ENCODE measurements around the gene CPSF4L.

The CPSF4L gene

DNA sequence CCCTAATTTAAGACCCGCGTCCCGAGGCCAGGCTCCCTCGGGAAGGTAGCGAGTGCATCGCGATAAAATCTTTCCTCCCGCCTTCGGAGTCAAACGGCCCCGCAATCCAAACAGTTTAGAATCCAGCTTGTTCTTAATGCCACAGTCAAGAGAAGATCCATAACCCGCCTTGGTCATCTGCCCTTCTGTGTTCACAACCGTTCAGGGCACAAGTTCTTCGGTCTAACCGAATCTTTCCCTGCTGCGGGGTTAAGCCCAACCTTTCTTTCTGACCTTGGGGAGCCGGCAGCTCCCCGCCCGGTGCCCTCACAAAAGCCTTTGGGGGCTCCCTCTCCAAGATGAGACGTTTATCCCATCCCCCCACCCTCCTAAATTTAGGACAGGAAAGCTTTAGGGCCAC lies 30.3 kb downstream of the CPSF4L start:
- DNase-seq: peak in 1 of 2 experiments; percentile 26

DNA sequence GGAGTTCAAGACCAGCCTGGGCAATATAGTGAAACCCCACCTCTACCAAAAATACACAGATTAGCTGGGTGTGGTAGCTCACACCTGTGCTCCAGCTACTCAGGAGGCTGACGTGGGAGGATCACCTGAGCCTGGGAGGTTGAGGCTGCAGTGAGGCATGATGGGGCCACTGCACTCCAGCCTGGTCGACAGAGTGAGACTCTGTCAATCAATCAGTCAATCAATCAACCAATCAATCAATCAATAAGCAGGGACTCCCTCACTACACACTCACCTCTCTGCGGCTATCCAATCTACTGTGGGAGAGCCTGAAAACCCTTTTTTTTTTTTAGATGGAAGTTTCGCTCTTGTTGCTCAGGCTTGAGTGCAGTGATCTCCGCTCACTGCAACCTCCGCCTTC lies 31.6 kb downstream of the CPSF4L start:
- DNase-seq: no peak

DNA sequence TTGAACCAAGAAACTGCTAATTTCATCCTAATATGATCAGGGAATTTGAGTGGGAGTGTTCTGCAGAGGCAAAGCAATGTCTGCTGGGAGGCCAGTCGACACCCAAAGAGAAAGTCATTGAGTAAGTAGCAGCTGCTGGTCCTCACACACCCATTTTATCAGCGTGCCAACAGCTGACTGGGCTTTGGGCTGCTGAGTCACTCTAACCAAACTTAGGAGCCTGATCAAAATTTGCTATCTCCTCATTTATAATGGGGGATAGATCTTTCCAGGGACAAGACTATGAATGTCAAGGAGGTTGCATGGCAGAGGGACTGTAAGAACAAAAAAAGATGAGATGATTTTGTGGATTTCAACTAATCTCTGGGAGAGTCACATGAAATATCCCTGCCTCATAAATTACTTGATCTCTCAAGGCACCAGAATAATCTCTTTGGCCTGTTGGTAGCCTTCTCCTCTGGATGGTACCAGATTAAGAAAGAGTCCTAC lies 32.9 kb downstream of the CPSF4L start:
- DNase-seq: peak in 1 of 2 experiments; percentile 51

GRCh38 chr17:73227944-73228343 lies 33.7 kb downstream of the CPSF4L start:
- no peak for DNase-seq

DNA sequence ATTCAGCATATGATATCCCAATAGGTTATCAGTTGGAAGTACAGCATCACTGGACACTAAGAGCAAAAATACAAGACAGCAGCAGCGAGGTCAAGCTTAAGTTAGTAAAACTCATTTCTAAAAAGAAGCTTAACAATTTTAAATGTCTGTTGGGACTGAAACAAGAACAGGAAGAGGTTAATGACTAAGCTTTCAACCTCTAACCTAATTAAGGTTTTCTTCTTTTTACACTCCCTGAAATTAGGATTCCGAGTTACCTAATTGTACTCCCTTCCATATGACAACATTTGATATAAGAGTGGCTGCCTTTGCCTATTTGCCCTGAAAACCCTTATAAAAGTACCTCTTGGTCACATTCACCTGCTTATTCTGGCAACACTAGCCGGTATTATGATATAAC lies 34.3 kb downstream of the CPSF4L start:
- no peak for DNase-seq

- DNase-seq: no peak
Observed at GRCh38 chr17:73226556-73227172, 35.0 kb downstream of the CPSF4L start.

- no peak for DNase-seq
Observed at GRCh38 chr17:73224663-73225305, 36.9 kb downstream of the CPSF4L start.

DNA sequence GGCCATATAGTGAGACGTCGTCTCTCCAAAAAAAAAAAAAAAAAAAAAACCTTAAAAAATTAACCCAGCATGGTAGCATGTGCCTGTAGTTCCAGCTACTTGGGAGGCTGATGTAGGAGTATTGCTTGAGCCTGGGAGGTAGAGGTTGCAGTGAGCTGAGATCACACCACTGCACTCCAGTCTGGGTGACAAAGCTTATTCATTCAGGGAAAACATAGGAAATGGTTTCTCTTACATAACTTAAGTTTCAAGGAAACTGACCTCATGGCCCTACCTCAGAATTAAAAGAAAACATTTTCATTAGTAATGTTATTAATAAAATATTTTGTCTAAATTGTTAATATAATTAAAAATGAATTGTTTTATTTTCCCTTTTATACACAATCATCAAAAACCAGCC lies 37.4 kb downstream of the CPSF4L start:
- DNase-seq: no peak

DNA sequence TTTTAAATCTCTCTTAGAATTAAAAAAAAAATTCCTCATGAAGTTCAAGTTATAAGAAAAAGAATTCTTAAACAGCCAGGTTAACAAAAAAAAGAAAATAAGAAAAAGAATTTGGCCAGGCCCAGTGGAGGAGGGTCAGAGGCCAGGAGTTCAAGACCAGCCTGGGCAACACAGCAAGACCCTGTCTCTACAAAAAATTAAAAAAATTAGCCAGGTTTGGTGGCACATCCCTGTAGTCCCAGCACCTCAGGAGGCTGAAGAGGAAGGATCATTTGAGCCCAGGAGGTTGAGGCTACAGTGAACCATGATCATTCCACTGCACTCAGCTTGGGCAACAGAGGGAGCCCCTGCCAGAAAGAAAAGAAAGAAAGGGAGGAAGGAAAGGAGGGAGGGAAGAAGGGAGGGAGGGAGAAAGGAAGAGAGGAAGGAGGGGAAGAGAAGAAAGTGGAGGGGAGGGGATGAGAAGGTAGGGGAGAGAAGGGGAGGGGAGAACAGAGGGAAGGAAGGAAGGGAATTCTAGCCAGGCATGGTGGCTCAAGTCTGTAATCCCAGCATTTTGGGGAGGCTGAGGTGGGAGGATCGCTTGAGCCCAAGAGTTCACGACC lies 38.0 kb downstream of the CPSF4L start:
- no peak for DNase-seq

DNA sequence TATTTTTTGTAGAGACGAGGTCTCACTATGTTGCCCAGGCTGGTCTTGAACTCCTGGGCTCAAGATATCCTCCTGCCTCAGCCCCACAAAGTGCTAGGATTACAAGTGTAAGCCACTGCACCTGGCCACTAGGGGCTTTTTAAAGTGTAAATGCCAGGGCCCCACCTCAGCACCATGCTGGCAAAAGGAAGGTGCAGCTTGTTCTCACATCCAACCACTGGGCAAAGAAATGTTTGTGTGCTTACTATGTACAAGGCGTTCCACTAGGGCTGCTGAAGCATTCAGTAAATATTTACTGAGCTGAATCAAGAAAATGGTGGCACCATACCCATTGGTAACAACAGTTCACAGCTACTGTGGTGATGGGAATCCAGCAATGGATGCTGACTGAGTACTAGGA lies 46.2 kb downstream of the CPSF4L start:
- DNase-seq: no peak

DNA sequence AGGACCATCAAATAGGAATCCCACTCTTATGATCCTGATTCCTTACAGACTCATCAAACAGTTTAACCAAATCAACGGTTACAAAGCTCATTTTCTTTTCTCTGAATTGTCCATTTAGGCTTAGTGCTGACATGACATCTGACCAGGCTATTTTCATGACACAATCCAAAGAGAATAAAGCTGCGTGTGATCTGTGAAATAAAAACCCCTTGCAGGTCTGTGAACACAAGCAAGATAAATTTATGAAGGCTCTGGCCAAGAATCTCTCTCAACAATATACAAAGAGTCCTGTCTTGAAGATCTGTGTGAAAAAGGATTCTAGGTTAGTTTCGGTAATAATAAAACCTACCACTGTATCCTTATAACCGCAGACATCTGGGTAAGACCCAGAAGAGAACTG lies 46.8 kb downstream of the CPSF4L start:
- DNase-seq: no peak

GRCh38 chr17:73214008-73214407 lies 47.7 kb downstream of the CPSF4L start:
- no peak for DNase-seq

GRCh38 chr17:73211745-73212144 lies 49.9 kb downstream of the CPSF4L start:
- DNase-seq: no peak

DNA sequence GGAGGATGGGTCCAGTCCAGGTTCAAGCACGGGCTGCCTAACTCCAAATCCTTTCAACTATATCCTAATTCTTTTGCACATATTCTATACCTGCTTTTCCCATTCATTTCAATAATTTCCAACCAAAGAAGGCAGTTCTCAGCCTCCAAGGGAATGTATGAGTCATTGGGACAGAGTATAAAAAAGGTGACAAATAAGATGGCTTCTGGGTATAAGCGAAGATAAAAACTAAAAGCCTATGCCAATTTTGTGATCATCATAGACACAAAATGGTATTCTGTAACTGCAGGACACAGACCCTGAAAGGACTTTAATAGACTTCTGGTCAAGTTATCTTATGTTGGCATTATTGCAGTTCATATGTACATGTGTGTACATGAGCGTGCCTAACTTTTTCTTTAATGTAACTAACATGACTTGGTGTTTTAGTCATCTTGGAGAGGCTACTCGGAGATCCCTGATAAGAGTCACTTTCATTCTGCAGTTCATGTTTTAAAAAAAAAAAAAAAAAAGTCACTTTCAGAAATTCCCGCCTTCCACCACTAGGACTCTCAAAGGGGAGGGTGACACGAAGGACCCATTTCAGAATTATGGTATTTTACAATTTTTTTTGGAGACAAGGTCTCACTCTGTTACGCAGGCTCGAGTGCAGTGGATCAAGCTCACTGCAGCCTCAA lies 51.5 kb downstream of the CPSF4L start:
- DNase-seq: no peak

- DNase-seq: no peak
Observed at GRCh38 chr17:73209436-73209835, 52.2 kb downstream of the CPSF4L start.

GRCh38 chr17:73208139-73208827 lies 53.4 kb downstream of the CPSF4L start:
- DNase-seq: no peak

DNA sequence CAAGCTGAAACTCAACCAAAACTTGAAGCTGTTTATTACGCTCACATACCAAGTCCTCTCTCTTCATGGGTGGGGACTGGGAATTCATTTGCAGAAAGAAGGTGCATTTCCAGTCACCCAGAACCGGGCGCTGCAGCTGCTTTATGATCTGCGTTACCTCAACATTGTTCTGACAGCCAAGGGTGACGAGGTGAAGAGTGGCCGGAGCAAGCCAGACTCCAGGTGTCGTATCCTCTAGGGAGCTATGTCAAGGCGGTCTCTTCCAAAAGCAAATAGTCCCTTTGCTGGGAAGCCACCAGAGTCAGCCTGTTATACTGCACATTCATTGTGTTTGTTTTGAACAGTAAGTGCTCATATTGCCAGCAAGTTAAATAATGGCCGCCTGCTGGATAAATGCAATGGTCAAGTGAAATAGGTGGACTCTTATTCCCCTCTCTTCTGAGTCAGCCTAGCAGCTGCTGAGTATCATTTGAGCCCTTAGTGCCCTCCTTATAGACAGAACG lies 56.2 kb downstream of the CPSF4L start:
- DNase-seq: no peak

GRCh38 chr17:73203788-73204479 lies 57.7 kb downstream of the CPSF4L start:
- DNase-seq: no peak

DNA sequence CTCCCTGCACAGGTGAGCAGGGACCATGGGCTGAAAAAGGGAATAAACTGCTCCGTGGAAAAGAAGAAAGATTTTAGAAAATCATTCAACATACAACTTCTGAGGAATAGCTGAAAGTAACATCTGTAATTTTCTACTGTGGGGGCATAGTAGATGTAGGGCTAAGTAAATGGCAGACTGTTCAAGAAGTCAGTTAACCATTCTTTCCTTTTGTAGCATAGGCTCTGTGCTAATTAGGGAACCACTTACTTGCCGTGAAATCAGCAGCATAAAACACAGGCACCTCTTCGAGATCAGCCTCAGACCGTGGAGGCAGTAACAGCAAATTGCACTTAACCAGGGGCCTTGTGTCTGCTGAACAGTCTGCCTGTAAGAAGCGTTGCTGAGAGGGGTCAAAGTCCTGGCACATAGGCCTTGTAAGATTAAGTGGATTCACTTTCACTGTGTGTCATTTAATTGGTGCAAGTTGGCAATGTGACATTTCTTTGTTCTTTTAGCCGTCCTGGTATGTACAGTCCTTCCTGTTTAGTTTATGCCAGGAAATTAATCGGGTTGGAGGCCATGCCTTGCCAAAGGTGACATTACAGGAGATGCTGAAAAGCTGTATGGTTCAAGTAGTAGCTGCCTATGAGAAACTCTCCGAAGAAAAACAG lies 58.4 kb downstream of the CPSF4L start:
- DNase-seq: no peak

DNA sequence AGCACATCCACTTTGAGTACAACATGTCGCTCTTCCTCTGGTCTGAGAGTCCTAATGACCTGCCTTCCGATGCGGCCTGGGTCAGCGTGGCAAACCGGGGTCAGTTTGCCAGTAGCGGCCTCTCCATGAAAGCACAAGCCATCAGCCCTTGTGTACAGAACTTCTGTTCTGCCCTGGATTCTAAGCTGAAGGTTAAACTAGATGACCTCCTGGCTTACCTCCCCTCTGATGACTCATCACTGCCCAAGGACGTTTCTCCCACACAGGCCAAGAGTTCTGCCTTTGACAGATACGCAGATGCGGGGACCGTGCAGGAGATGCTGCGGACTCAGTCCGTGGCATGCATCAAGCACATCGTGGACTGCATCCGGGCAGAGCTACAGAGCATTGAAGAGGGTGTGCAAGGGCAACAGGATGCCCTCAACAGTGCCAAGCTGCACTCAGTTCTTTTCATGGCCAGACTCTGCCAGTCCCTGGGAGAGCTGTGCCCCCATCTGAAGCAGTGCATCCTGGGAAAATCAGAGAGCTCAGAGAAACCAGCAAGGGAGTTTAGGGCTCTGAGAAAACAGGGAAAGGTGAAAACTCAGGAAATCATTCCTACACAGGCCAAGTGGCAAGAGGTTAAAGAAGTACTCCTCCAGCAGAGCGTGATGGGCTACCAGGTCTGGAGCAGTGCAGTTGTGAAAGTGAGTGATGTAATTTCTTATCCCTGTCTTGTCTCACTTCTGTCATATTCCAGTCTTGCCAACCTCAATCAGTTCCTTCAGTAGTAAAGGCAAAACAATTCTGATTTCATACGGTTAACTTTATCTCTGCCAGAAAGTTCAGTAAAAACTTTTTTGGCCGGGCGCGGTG lies 60.2 kb downstream of the CPSF4L start:
- DNase-seq: no peak

GRCh38 chr17:73200476-73200875 lies 61.2 kb downstream of the CPSF4L start:
- no peak for DNase-seq
